ENCODE results near the gene TMEM236. TPM values are rescaled to one million over a fixed set of nuclear protein-coding genes. Genes with fewer than 3 reads are reported as not detected.

Gene TMEM236
- total RNA-seq, 1 experiment from 2014 or later: 0.04 TPM

DNA sequence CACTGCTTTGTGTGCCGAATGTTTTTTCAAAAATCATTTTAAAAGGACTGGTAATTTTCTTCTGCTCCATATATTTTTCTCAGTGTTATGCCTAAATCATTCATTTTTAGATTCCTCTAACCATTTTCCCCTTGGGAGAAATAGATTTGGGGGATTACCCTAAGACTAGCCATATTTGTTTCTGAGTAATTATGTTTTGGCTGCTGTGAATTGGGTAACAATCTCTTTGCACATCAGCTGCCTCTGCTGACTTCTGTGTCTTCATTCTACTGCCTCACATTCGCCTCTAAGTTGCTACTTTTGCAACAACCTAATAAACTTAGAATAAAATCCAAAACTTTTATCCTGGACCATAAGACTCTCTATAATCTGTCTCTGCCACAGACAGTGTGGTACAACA is 38.6 kb downstream of the TMEM236 start:
- no peaks in the 10 kb centered on the region for H4K20me1 ChIP-seq (ENCODE audit: low read length)
- H2AFZ ChIP-seq (ENCODE audit: low read length): no peak overlapping the region
- ChIA-PET CTCF (no interaction called here), POLR2A (ENCODE audit: unreplicated experiment) (no interaction called here)
- no peaks in the 10 kb centered on the region for H3F3A ChIP-seq (ENCODE audit: low read length, unreplicated experiment)
- no peak overlapping the region for H3K27ac ChIP-seq (ENCODE audit: low read length)
- no TSS peak for BruUV-seq (replicated peaks)
- H3K36me3 ChIP-seq (ENCODE audit: low read depth, low read length): no peaks in the 10 kb centered on the region
- H3K4me2 ChIP-seq (ENCODE audit: low read length): no peak overlapping the region
- H3K9me2 ChIP-seq (replicated peaks; ENCODE audit: low read length): no peaks in the 10 kb centered on the region
- H3K9me3 ChIP-seq (ENCODE audit: low read length): no peaks in the 10 kb centered on the region
- H3K4me1 ChIP-seq (ENCODE audit: insufficient read depth, low read length): peaks cover 11% of the 10 kb centered on the region
- H3K79me2 ChIP-seq (ENCODE audit: low read length): no peaks in the 10 kb centered on the region
- no peak overlapping the region for H3K9ac ChIP-seq (ENCODE audit: low read length)
- DNase-seq (no peak), ATAC-seq (no peak)
- H3K4me3 ChIP-seq (ENCODE audit: low read length): no peak overlapping the region
- intact Hi-C loops (cut with micrococcal nuclease): no loop called here
- TF ChIP-seq, protein P1, sequence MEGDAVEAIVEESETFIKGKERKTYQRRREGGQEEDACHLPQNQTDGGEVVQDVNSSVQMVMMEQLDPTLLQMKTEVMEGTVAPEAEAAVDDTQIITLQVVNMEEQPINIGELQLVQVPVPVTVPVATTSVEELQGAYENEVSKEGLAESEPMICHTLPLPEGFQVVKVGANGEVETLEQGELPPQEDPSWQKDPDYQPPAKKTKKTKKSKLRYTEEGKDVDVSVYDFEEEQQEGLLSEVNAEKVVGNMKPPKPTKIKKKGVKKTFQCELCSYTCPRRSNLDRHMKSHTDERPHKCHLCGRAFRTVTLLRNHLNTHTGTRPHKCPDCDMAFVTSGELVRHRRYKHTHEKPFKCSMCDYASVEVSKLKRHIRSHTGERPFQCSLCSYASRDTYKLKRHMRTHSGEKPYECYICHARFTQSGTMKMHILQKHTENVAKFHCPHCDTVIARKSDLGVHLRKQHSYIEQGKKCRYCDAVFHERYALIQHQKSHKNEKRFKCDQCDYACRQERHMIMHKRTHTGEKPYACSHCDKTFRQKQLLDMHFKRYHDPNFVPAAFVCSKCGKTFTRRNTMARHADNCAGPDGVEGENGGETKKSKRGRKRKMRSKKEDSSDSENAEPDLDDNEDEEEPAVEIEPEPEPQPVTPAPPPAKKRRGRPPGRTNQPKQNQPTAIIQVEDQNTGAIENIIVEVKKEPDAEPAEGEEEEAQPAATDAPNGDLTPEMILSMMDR (conservative IDR thresholded peaks at IDR 0.05; ENCODE audit: low read depth, low read length): no peak
- TF ChIP-seq EZH2 (IDR thresholded peaks at IDR 0.05; ENCODE audit: low read length, unreplicated experiment): no peak
- TF ChIP-seq EZH2phosphoT487 (IDR thresholded peaks at IDR 0.05; ENCODE audit: borderline replicate concordance, low read length): no peak
- H3K27me3 ChIP-seq (ENCODE audit: low read length): no peaks in the 10 kb centered on the region

DNA sequence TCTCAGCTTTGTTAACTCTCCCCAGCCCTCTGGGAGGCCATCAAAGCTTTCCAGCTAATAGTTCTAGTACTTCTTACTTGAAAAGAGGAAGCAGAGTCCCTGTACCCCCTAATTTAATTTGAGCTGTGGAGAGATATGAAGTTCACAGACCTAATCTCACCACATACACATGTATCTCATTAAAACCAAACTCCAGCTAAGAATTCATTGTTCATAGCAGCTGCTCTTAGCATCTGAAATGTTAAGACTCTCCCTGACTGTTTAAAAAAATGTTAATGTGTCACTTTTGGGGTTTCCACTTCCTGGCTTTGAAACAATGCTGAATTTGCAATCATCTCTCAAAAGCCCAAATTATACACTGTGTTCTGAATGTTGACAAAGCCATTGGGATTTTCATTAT is 41.0 kb downstream of the TMEM236 start:
- Histone ChIP-seq H3F3A (ENCODE audit: low read length, unreplicated experiment) (no peaks in the 10 kb centered on the region), H3K9me3 (ENCODE audit: low read length) (no peaks in the 10 kb centered on the region), H3K36me3 (ENCODE audit: low read depth, low read length) (no peaks in the 10 kb centered on the region), H4K20me1 (ENCODE audit: low read length) (no peaks in the 10 kb centered on the region), H3K4me2 (ENCODE audit: low read length) (no peak overlapping the region), H3K4me3 (ENCODE audit: low read length) (no peak overlapping the region), H3K79me2 (ENCODE audit: low read length) (no peaks in the 10 kb centered on the region), H3K9ac (ENCODE audit: low read length) (no peak overlapping the region), H3K27me3 (ENCODE audit: low read length) (no peaks in the 10 kb centered on the region), H3K27ac (ENCODE audit: low read length) (no peak overlapping the region), H2AFZ (ENCODE audit: low read length) (no peak overlapping the region), H3K9me2 (replicated peaks; ENCODE audit: low read length) (no peaks in the 10 kb centered on the region), H3K4me1 (ENCODE audit: insufficient read depth, low read length) (0 out of 2 replicates have a peak, but pooled peaks cover 4% of the 10 kb centered on the region)
- no peak for TF ChIP-seq EZH2phosphoT487 (IDR thresholded peaks at IDR 0.05; ENCODE audit: borderline replicate concordance, low read length)
- TF ChIP-seq, protein P1 (conservative IDR thresholded peaks at IDR 0.05; ENCODE audit: low read depth, low read length): no peak
- TF ChIP-seq EZH2 (IDR thresholded peaks at IDR 0.05; ENCODE audit: low read length, unreplicated experiment): no peak
- POLR2A ChIA-PET (ENCODE audit: unreplicated experiment): no interaction called here
- no TSS peak for BruUV-seq (replicated peaks)
- intact Hi-C loops (cut with micrococcal nuclease): no loop called here
- CTCF ChIA-PET: no interaction called here
- no peak for ATAC-seq
- DNase-seq: no peak

DNA sequence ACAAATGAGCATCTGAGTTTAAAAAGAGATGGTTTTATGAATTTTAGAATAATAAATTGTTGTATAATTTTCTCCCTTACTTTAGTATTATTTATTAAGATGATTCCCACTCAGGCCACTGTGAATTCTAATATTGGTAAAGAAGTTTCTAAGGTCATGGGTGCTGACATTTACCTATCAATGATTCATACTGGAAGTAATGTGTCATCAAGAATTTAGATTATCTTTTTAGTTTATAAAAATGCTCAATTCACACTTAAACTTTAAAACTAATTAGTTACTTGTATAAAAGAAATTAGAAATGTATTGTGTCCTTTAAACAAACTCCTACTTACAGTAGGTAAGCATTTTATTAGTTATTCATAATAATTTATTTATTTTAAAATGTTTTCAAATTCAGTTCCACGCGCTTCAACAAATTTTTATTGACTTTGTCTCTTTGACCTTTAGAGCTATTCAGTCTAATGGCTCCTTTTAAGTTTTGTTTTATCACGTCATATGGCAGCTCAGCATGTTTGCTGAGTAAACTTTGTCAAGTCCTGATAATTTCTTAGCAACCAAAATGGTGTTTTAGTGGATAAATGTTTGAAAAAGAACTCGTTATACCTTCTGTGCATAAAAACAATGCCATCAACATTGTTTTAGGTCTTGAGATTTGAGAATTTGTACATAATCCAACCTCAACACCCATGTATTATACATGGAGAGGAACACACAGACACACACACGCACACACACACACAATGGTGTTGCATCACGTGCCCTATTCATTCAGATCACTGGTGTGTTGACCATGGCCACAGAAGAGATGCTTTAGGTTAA is 42.0 kb downstream of the TMEM236 start:
- no peaks in the 10 kb centered on the region for H3F3A ChIP-seq (ENCODE audit: low read length, unreplicated experiment)
- ATAC-seq (no peak), DNase-seq (no peak)
- H4K20me1 ChIP-seq (ENCODE audit: low read length): no peaks in the 10 kb centered on the region
- ChIA-PET CTCF (no interaction called here), POLR2A (ENCODE audit: unreplicated experiment) (no interaction called here)
- BruUV-seq (replicated peaks): no TSS peak
- H2AFZ ChIP-seq (ENCODE audit: low read length): no peak overlapping the region
- no peaks in the 10 kb centered on the region for H3K27me3 ChIP-seq (ENCODE audit: low read length)
- no peak overlapping the region for H3K4me3 ChIP-seq (ENCODE audit: low read length)
- no peak overlapping the region for H3K27ac ChIP-seq (ENCODE audit: low read length)
- H3K9me2 ChIP-seq (replicated peaks; ENCODE audit: low read length): no peaks in the 10 kb centered on the region
- no peak overlapping the region for H3K9ac ChIP-seq (ENCODE audit: low read length)
- H3K4me2 ChIP-seq (ENCODE audit: low read length): no peak overlapping the region
- H3K79me2 ChIP-seq (ENCODE audit: low read length): no peaks in the 10 kb centered on the region
- H3K4me1 ChIP-seq (ENCODE audit: insufficient read depth, low read length): 0 out of 2 replicates have a peak, but pooled peaks cover 4% of the 10 kb centered on the region
- intact Hi-C loops (cut with micrococcal nuclease): no loop called here
- no peaks in the 10 kb centered on the region for H3K36me3 ChIP-seq (ENCODE audit: low read depth, low read length)
- TF ChIP-seq EZH2phosphoT487 (IDR thresholded peaks at IDR 0.05; ENCODE audit: borderline replicate concordance, low read length): no peak
- TF ChIP-seq EZH2 (IDR thresholded peaks at IDR 0.05; ENCODE audit: low read length, unreplicated experiment): no peak
- TF ChIP-seq, protein P1 (conservative IDR thresholded peaks at IDR 0.05; ENCODE audit: low read depth, low read length): no peak
- H3K9me3 ChIP-seq (ENCODE audit: low read length): no peaks in the 10 kb centered on the region
